Keratinocyte (primary cell): ENCODE measurements around the gene TMEM163. TPM values are rescaled to one million over a fixed set of nuclear protein-coding genes. Genes with fewer than 3 reads are reported as not detected.

Experiments used
- DNase-seq: peaks from one replicate; pipeline ENCODE4 v3.0.0-alpha.2; 2011; ENCODE audit warnings: low read depth, missing footprints, low spot score
- FAIRE-seq: peaks from 2 replicates; lab custom pipeline; 2011; peaks lifted over from hg19 to GRCh38; lab: Jason Lieb, UNC
- H2AFZ ChIP-seq: 2 replicates; pipeline ENCODE4 v1.6.0; 2012; ENCODE audit warnings: low read length, control low read depth, inconsistent platforms; ENCODE audit not compliant: control insufficient read depth
- H3K27ac ChIP-seq: 2 replicates; pipeline ENCODE4 v1.5.1; 2011; ENCODE audit warnings: low read length; ENCODE audit not compliant: control insufficient read depth, insufficient read depth
- H3K27me3 ChIP-seq: 3 replicates; pipeline ENCODE4 v1.6.0; 2011; ENCODE audit warnings: low read length; ENCODE audit not compliant: control insufficient read depth, insufficient read depth; ENCODE audit errors: extremely low read depth
- H3K36me3 ChIP-seq, 2 experiments: 2 replicates in 1 of 2; 3 replicates in 1 of 2; pipeline ENCODE4 v1.5.1; 2011; ENCODE audit warnings: low read length in 2 of 2, mild to moderate bottlenecking in 1 of 2; ENCODE audit not compliant: control insufficient read depth in 2 of 2, insufficient read depth in 2 of 2; ENCODE audit errors: extremely low read depth in 1 of 2
- H3K4me1 ChIP-seq: 3 replicates; pipeline ENCODE4 v1.5.1; 2011; ENCODE audit warnings: low read length; ENCODE audit not compliant: control insufficient read depth, insufficient read depth; ENCODE audit errors: extremely low read depth
- H3K4me2 ChIP-seq: 3 replicates; pipeline ENCODE4 v1.6.0; 2011; ENCODE audit warnings: low read depth, low read length; ENCODE audit not compliant: control insufficient read depth, insufficient read depth; ENCODE audit errors: extremely low read depth
- H3K4me3 ChIP-seq, 3 experiments: fragments of 200-600 bp in 1 of 3; sonication (generic) in 1 of 3; 2 replicates in 2 of 3; 3 replicates in 1 of 3; pipeline ENCODE4 v1.5.1; 2011 to 2016; ENCODE audit warnings: low read length in 3 of 3, mild to moderate bottlenecking in 3 of 3, control low read depth in 2 of 3, inconsistent platforms in 1 of 3, low read depth in 1 of 3, mixed read lengths in 1 of 3, mixed run types in 1 of 3, moderate library complexity in 1 of 3; ENCODE audit not compliant: control insufficient read depth in 2 of 3, insufficient read depth in 2 of 3; ENCODE audit errors: extremely low read depth in 1 of 3
- H3K79me2 ChIP-seq: 2 replicates; pipeline ENCODE4 v1.6.0; 2012; ENCODE audit warnings: low read length; ENCODE audit not compliant: control insufficient read depth, insufficient read depth
- H3K9ac ChIP-seq: 3 replicates; pipeline ENCODE4 v1.6.0; 2011; ENCODE audit warnings: low read length; ENCODE audit not compliant: control insufficient read depth, insufficient read depth; ENCODE audit errors: extremely low read depth
- H3K9me1 ChIP-seq: 3 replicates; pipeline ENCODE4 v1.6.0; 2011; ENCODE audit warnings: low read length; ENCODE audit not compliant: control insufficient read depth, insufficient read depth; ENCODE audit errors: extremely low read depth
- H3K9me3 ChIP-seq: 2 replicates; pipeline ENCODE4 v1.5.1; 2012; ENCODE audit warnings: low read depth, low read length; ENCODE audit not compliant: control insufficient read depth
- H4K20me1 ChIP-seq: 3 replicates; pipeline ENCODE4 v1.6.0; 2011; ENCODE audit warnings: low read length; ENCODE audit not compliant: control insufficient read depth, insufficient read depth; ENCODE audit errors: extremely low read depth
- CTCF ChIP-seq, 3 experiments: IDR thresholded peaks in 1 of 3; conservative IDR thresholded peaks in 1 of 3; optimal IDR thresholded peaks in 1 of 3; 2 replicates in 2 of 3; 3 replicates in 1 of 3; pipeline versions ENCODE3 to v1.5.1; 2011; ENCODE audit warnings: low read length in 3 of 3, mild to moderate bottlenecking in 3 of 3, moderate library complexity in 2 of 3, control low read depth in 1 of 3, inconsistent platforms in 1 of 3; ENCODE audit not compliant: insufficient read depth in 2 of 3; ENCODE audit errors: extremely low read depth in 1 of 3
- EZH2 ChIP-seq: IDR thresholded peaks from one replicate; pipeline ENCODE4 v1.6.1; 2012; ENCODE audit warnings: inconsistent platforms, mild to moderate bottlenecking, low read length, moderate library complexity
- dilution Hi-C: fragments of 300-500 bp; cut with MboI; formaldehyde crosslinking; loops from one replicate; pipeline ENCODE4 v1.7.0; 2020; ENCODE audit warnings: low sequenced_read_pairs; ENCODE audit not compliant: extremely low pct_ligation_motif_present
- polyA plus RNA-seq, 5 experiments: library from polyadenylated mRNA; depleted of rRNA in 3 of 5; stranded (reverse) in 3 of 5; stranded (forward) in 1 of 5; unstranded in 1 of 5; fragments of >200 nt; gene quantifications; 1 replicate in 1 of 5; 2 replicates in 3 of 5; 3 replicates in 1 of 5; pipeline versions ENCODE4 v1.2.1 to v1.2.3, GENCODE V29; 2011 to 2012; ENCODE audit warnings: missing spikeins in 2 of 5, low read depth in 1 of 5, low replicate concordance in 1 of 5

The TMEM163 gene
- polyA plus RNA-seq, 1 donor (not counting 4 experiments of a cell fraction or from before 2014, with no cell fraction given) = not detected

GRCh38 chr2:134564549-134564948, 154.3 kb downstream of the TMEM163 start:
- Histone ChIP-seq H4K20me1 (no peaks in the 10 kb centered on the region), H2AFZ (no peak overlapping the region), H3K4me2 (no peak overlapping the region), H3K4me3 (no peak overlapping the region), H3K79me2 (no peaks in the 10 kb centered on the region), H3K36me3 (no peaks in the 10 kb centered on the region), H3K9me3 (no peaks in the 10 kb centered on the region), H3K27me3 (no peaks in the 10 kb centered on the region), H3K27ac (no peak overlapping the region), H3K9ac (no peak overlapping the region), H3K9me1 (no peaks in the 10 kb centered on the region), H3K4me1 (no peaks in the 10 kb centered on the region)
- dilution Hi-C loops = no loop called here
- no peak for FAIRE-seq
- TF ChIP-seq CTCF (optimal IDR thresholded peaks at IDR 0.05 in 1 of 3, IDR thresholded peaks at IDR 0.05 in 1 of 3, conservative IDR thresholded peaks at IDR 0.05 in 1 of 3; ENCODE audit: extremely low read depth in 1 of 3, insufficient read depth in 2 of 3, low read length in 3 of 3) (no peak), EZH2 (no peak)
- no peak for DNase-seq

GRCh38 chr2:134558208-134558830, 160.5 kb downstream of the TMEM163 start:
- no peak overlapping the region for H3K27ac ChIP-seq
- no peaks in the 10 kb centered on the region for H3K36me3 ChIP-seq
- H3K9me3 ChIP-seq = no peaks in the 10 kb centered on the region
- no peak for DNase-seq
- H4K20me1 ChIP-seq = no peaks in the 10 kb centered on the region
- no peak overlapping the region for H3K9ac ChIP-seq
- no peaks in the 10 kb centered on the region for H3K9me1 ChIP-seq
- no peak for FAIRE-seq
- H2AFZ ChIP-seq = no peak overlapping the region
- no peaks in the 10 kb centered on the region for H3K79me2 ChIP-seq
- no peak overlapping the region for H3K4me2 ChIP-seq
- no peak overlapping the region for H3K4me3 ChIP-seq
- no peak for TF ChIP-seq CTCF (optimal IDR thresholded peaks at IDR 0.05 in 1 of 3, IDR thresholded peaks at IDR 0.05 in 1 of 3, conservative IDR thresholded peaks at IDR 0.05 in 1 of 3; ENCODE audit: extremely low read depth in 1 of 3, insufficient read depth in 2 of 3, low read length in 3 of 3)
- no peak for TF ChIP-seq EZH2
- H3K27me3 ChIP-seq = no peaks in the 10 kb centered on the region
- dilution Hi-C loops = no loop called here
- no peaks in the 10 kb centered on the region for H3K4me1 ChIP-seq
